ENCODE data around the gene MEI1. TPM values are rescaled to one million over a fixed set of nuclear protein-coding genes. Genes with fewer than 3 reads are reported as not detected.
"Not testable (repeated sequence)": the region's sequence is repeated elsewhere in the genome, so short reads cannot be mapped to it uniquely, and the experiment has no call there.

MEI1 gene
- total RNA-seq, 3 donors from 2014 or later: 13.4 to 21.6 (median 17.1) TPM

DNA sequence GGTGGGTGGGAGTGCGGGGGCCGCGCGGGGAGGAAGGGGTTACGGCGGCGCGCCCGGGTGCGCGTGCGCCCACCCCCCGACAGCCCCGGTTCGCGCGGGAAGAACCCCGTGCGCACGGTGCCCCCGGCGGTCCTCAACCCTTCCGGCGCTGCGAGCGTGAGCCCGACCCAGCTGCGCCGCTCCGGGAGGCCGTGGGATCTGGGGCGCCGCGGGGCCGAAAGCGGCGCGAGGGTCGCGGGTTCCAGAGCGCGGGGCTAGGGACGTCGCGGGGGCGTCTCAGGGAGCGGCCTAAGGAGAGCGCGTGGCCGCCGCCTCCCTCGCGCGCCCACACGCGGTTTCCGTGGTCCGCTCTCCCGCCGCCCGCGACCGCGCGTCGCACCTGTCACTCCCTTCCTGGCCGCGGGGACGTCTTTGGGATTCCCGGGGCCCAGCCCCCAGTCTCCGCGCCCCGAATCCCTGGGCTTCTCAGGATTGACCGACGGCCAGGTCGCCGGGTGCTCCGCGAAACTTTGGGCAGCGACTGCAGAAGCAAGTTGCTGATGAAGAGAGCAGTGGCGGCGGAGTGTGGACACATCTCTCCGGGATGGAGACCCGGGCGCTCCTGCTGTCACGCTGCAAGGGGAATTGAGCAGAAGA, 134.2 kb downstream of the MEI1 start:
- Mint-ChIP-seq H3K4me1 (ENCODE audit: low read depth) (peaks cover 54% of the 10 kb centered on the region), H3K27me3 (ENCODE audit: low read depth) (no peaks in the 10 kb centered on the region), H3K36me3 (ENCODE audit: insufficient read depth) (peaks cover 29% of the 10 kb centered on the region), H3K4me3 (peak overlapping the region; percentile 97), H3K9me3 (no peaks in the 10 kb centered on the region)
- ATAC-seq: peak; percentile 45 to 47
- DNase-seq: peak; percentile 35

DNA sequence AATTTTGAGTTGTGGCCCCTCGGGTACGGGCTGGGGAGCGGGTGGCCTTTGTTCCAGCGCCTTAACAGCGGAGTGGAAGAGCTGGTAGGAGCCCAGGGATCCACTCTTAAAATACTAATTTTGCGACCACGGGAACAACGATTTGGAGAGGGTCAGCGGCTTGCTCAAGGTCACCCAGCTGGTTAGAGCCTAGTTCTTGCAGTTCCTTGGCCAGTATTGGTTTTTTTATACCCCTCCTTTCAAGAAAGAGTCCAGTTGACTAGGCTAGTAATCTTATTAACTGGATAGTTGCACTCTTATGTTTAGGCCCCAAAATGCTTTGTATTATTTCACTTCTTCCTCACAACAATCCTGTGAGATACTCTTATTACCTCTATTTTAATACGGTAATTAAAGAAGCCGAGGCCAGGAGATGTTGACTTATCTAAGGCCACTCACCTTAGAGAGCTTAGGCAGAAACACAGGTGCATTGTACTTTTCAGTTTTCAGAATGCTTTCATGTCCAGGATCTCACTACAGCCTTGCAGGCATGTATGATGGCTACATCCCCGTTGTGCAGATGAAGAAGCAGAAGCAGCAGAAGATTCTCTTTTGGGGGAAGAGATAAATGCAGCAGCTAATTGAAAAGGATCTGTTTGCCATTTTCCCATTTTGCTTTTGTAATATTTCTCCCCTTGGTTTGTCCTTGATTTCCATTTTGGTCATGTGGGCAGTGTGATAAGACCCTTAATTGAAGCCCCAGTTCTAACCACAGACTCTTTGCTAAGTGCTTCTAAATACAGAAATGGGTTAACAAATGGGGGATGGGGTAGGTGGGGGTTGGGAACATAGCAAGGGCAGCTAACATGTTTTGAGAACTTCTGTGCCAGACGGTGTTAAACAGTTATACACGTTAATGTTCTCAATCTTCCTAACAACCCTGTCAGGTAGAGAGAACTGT, 135.0 kb downstream of the MEI1 start:
- no peak for ATAC-seq
- H3K36me3 Mint-ChIP-seq (ENCODE audit: insufficient read depth): peaks cover 37% of the 10 kb centered on the region
- peak overlapping the region; percentile 97 for H3K4me3 Mint-ChIP-seq
- H3K9me3 Mint-ChIP-seq: no peaks in the 10 kb centered on the region
- H3K4me1 Mint-ChIP-seq (ENCODE audit: low read depth): peaks cover 58% of the 10 kb centered on the region
- DNase-seq: no peak
- H3K27me3 Mint-ChIP-seq (ENCODE audit: low read depth): no peaks in the 10 kb centered on the region

DNA sequence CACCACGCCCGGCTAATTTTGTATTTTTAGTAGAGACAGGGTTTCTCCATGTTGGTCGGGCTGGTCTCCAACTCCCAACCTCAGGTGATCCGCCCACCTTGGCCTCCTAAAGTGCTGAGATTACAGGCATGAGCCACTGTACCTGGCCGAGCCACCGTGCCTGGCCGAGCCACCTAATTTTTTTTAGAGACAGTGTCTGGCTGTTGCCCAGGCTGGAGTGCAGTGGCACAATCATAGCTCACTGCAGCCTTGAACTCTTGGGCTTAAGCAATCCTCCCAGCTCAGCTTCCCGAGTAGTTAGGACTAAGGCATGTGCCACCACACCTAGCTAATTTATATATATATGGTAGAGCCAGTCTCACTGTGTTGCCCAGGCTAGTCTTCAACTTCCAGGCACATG, 136.2 kb downstream of the MEI1 start:
- Mint-ChIP-seq H3K4me1 (ENCODE audit: low read depth) (peaks cover 65% of the 10 kb centered on the region), H3K36me3 (ENCODE audit: insufficient read depth) (peaks cover 44% of the 10 kb centered on the region), H3K4me3 (peak overlapping the region; percentile 42)
- not testable (repeated sequence) for DNase-seq; H3K9me3 Mint-ChIP-seq; H3K27me3 Mint-ChIP-seq (ENCODE audit: low read depth); ATAC-seq

DNA sequence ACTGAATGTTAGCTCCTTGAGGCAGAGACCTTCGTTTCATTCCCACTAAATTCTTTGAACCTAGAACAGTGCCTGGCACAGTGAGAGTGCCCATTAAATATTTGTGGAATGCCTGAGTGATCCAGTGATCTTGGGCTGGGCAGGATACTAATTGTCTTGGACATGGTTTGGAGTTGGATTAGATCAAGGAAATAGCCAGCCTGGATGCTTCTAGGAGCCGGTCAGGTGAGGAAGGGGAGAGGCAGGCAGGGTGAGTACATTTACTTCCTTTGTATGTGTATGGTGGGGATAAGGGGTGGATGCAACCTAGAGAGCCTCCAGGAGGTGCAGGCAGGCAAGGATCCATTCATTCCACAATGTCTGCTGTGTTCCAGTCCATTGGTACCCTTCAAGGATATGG, 137.2 kb downstream of the MEI1 start:
- Mint-ChIP-seq H3K27me3 (ENCODE audit: low read depth) (no peaks in the 10 kb centered on the region), H3K9me3 (no peaks in the 10 kb centered on the region), H3K4me3 (no peak overlapping the region), H3K36me3 (ENCODE audit: insufficient read depth) (peaks cover 48% of the 10 kb centered on the region), H3K4me1 (ENCODE audit: low read depth) (peaks cover 65% of the 10 kb centered on the region)
- ATAC-seq (no peak), DNase-seq (no peak)

DNA sequence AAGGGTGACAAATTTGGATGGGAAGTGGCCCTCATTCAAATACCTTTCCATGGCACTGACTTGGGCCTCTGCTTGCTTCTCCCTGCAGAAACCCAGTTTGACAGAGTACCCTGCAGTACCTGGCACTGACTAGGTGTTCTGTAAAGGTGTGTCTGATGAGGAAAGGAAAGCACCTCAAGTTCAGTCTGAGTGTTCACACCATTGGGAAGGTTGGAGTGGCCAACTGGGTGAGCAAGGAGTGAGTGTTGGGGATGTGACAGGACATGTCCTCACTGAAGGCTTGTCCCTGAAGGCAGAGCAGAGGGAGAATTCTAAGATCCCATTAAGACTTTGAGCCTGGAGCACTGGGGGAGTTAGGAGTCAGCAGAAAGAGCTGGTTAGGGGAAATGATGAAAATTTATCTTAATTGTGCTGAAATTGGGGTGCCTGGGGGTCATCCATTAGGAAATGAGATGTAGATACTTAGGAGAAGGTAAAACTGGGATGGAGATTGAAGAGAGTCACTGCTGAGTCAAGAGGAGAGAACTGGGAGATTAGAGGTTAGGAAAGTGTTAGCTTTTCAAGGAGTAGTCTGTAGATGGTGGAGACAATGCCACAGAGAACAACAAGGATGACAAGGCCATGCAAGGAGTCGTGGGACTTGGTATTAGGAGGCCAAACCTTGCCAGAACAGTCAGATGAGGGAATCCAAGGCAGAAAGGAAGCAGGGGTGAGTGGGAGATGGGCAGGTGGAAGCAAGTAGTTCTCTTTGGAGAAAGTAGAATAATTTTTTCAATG, 139.7 kb downstream of the MEI1 start:
- H3K9me3 Mint-ChIP-seq: no peaks in the 10 kb centered on the region
- ATAC-seq (no peak), DNase-seq (no peak)
- peaks cover 52% of the 10 kb centered on the region for H3K36me3 Mint-ChIP-seq (ENCODE audit: insufficient read depth)
- peaks cover 71% of the 10 kb centered on the region for H3K4me1 Mint-ChIP-seq (ENCODE audit: low read depth)
- H3K4me3 Mint-ChIP-seq: no peak overlapping the region
- H3K27me3 Mint-ChIP-seq (ENCODE audit: low read depth): no peaks in the 10 kb centered on the region

DNA sequence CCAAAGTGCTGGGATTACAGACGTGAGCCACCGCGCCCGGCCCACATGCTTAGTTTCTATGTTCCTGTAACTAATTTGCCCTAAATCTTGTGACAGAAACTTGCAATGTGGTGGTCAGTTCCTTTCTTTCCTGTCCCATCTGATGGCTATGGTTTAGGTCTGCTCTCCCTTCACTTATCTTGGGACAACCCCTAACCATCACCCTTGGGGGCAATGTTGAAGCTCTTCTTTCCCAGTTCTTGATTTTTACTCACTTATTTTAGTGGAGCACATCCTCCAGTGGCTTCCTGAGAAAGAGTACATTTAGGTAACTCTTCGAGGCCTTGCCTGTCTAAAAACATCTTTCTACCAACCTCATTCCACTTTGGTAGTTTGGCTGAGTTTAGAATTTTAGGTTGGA, 140.9 kb downstream of the MEI1 start:
- H3K4me1 Mint-ChIP-seq (ENCODE audit: low read depth): peaks cover 74% of the 10 kb centered on the region
- DNase-seq: no peak
- H3K27me3 Mint-ChIP-seq (ENCODE audit: low read depth): no peaks in the 10 kb centered on the region
- no peak for ATAC-seq
- H3K9me3 Mint-ChIP-seq: no peaks in the 10 kb centered on the region
- H3K36me3 Mint-ChIP-seq (ENCODE audit: insufficient read depth): peaks cover 48% of the 10 kb centered on the region
- no peak overlapping the region for H3K4me3 Mint-ChIP-seq

DNA sequence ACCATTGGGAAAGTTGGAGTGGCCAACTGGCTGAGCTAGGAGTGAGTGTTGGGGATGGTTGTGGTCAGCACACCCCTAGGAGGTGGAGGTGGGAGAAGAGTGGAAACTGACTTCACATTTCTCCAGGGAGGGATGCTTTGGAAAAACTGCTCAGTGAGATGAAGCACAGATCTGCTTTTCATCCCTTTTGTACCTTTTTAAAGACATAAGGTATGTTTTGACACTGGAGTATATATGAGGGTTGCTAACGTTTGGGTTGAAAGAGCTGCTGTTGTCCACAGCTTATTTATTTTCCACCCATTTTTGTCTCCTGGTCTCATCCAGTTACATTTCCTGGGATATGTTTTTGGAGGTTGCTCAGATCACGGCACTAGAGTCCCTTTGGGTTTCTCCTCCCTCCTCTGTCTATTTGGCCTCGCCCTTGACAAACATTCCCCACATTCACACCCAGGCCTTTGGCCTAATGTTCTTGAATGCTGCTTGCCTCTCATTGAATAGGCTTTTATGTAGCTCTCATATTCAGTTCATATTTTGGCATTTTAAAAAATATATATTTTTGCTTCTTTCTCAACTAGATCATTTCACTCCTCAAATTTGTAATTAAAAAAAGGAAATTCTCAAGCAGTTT, 141.9 kb downstream of the MEI1 start:
- DNase-seq (no peak), ATAC-seq (no peak)
- Mint-ChIP-seq H3K4me3 (no peak overlapping the region), H3K36me3 (ENCODE audit: insufficient read depth) (peaks cover 51% of the 10 kb centered on the region), H3K9me3 (no peaks in the 10 kb centered on the region), H3K27me3 (ENCODE audit: low read depth) (no peaks in the 10 kb centered on the region), H3K4me1 (ENCODE audit: low read depth) (peaks cover 79% of the 10 kb centered on the region)

DNA sequence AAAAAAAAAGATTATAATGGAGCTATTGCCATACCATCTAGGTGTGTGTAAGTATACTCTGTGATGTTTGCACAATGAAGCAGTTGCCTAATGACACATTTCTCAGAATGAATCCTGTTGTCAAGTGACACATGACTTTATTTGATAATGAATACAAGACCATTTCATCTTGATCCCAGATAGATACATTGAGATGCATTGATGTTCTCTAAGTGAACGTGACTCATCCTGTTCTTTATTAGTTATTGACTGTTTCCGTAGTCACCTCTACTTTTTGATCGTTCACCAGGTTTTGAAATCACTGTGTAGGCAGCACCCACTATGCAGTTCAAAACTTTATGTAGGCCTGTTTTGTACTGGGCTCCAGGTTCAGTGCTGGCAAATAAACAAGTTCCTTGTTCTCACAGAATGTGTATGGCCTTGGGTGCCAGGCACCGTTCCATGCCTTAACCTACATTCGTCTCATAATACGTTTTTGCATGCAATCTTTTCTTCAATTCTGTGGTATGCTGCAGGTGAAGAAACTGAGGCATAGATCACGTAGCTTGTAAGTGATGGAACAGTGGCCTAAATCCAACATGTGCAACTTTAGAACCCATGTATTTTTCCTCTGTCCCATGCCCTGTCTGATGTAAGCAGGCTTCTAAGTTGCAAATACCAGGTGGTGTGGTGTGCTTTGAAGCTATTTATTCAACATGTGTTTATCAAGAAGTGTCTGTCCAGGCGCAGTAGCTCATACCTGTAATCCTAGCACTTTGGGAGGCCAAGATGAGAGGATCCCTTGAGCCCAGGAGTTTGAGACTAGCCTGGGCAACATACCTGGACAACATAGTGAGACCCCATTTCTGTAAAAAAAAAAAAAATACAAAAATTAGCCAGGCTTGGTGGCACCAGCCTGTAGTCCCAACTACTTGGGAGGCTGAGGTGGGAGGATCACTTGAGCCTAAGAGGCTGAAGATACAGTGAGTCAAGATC, 144.0 kb downstream of the MEI1 start:
- ATAC-seq: peak; percentile 90 to 95
- Mint-ChIP-seq H3K4me1 (ENCODE audit: low read depth) (peaks cover 81% of the 10 kb centered on the region), H3K36me3 (ENCODE audit: insufficient read depth) (peaks cover 41% of the 10 kb centered on the region), H3K9me3 (no peaks in the 10 kb centered on the region), H3K4me3 (peak overlapping the region; percentile 45), H3K27me3 (ENCODE audit: low read depth) (no peaks in the 10 kb centered on the region)
- no peak for DNase-seq

DNA sequence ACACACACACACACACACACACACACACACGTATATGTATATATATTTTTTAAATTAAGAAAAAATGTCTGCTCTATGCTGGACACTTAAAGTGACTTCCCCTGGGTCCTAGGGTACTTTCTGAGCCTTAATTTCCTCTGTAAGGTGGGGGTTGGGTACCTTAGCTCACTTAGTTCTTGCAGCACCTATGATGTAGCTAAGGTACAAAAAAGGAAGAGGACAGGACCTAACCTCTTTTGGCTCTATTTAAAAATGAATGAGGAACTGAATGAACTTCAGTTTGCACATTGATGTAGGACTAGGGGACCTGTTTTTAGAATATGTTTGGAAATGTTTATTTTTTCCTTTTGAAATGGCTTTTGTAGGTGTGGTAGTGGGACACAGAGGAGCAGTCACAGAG, 144.7 kb downstream of the MEI1 start:
- no peaks in the 10 kb centered on the region for H3K9me3 Mint-ChIP-seq
- H3K27me3 Mint-ChIP-seq (ENCODE audit: low read depth): no peaks in the 10 kb centered on the region
- H3K4me3 Mint-ChIP-seq: no peak overlapping the region
- H3K4me1 Mint-ChIP-seq (ENCODE audit: low read depth): peaks cover 80% of the 10 kb centered on the region
- peaks cover 34% of the 10 kb centered on the region for H3K36me3 Mint-ChIP-seq (ENCODE audit: insufficient read depth)
- DNase-seq: no peak
- ATAC-seq: no peak

DNA sequence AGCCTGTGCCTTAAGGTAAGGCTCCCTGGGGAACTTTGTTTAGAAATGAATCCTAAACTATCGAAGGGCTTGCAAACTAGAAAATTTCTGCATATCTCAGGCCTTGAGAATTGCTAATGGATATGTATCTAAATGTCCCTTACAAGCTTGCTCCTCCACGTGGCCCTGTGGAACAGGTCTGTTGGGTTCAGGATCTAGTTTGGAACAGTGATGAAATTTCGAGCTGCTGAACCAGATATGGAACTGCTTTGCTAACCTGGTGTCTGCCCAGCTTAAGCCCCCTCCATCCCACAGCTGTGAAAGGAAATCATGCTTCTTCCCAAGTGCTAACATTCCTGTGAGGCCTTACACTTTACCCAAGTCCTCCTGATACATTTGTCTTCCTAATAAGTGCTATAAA, 145.2 kb downstream of the MEI1 start:
- Mint-ChIP-seq H3K36me3 (ENCODE audit: insufficient read depth) (peaks cover 30% of the 10 kb centered on the region), H3K4me1 (ENCODE audit: low read depth) (peaks cover 79% of the 10 kb centered on the region), H3K27me3 (ENCODE audit: low read depth) (no peaks in the 10 kb centered on the region), H3K9me3 (no peaks in the 10 kb centered on the region), H3K4me3 (no peak overlapping the region)
- DNase-seq (no peak), ATAC-seq (no peak)

DNA sequence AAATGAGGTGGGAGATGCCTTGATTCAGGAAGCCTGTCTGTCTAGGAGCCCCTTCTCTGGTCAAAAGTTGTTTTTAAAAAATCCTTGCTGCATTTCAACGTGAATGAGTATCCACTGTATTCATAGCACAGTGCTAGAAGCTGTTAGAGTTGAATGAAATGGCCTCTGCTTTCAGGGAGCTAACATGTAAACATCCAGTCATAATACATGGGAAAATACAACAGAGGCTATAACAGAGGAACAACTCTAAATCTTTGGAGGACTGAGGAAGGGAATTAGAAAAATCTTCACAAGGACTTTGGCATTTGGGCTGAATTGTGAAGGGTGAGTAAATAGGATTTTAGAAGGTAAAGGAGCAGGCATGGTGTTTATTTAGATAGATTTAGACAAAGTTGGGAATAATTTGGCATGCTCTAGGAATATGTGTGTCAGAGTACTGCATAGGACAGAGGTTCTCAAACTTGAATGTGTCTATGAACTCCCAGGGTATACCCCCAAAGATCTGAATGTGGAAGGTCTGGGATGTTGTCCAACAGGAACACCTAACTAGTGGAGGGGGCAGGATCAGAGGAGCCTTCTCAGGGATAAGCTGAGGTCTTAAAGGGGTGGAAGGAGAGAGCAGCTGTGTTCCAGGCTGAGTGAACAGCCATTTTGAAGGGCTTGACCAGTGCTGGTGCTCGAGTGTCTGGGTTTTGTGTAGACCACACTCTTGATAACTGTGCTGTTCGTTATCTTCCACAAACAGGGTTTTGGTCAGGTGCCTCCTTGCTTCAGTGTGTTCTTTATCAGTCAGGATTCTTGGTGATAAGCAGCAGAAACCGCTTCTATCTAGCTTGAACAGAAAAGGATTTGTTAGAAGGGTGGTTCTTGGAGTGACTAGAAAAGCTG, 146.3 kb downstream of the MEI1 start:
- Mint-ChIP-seq H3K4me1 (ENCODE audit: low read depth) (peaks cover 79% of the 10 kb centered on the region), H3K4me3 (no peak overlapping the region), H3K9me3 (no peaks in the 10 kb centered on the region), H3K36me3 (ENCODE audit: insufficient read depth) (peaks cover 23% of the 10 kb centered on the region), H3K27me3 (ENCODE audit: low read depth) (no peaks in the 10 kb centered on the region)
- DNase-seq: no peak
- ATAC-seq: no peak

DNA sequence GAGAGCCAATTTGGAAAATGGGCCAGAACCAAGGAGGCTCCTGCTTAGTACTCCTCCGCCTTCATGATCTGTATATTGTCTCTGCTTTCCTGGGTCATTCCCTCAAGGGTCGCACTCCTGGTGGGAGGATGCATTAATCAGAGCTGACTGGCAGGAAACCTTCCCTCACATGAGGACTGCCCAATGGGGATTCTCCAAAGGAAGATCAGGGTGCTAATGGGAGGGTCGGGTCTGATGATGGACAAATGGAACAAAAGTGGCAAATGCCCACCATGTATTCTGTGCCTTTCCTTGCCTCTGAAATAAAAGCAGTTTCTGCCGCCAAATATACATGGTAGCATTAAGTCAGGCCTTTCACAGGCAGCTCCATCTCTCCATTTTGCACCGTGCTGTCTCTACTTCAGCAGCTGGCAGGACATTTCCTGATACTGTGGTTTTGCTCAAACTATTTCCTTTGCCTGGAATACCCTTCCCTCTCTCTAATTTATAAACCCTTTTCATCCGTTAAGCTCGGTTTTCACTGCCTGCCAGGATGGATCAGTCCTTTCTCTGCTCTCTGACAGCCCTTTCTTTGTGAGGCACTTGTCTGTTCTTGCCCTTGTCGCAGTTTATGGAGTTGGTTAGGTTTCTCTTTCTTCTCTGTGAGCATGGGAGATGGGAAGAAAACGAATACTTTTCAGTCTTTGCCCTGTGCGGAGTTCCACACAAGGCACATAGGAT, 147.1 kb downstream of the MEI1 start:
- ATAC-seq: no peak
- no peaks in the 10 kb centered on the region for H3K27me3 Mint-ChIP-seq (ENCODE audit: low read depth)
- H3K36me3 Mint-ChIP-seq (ENCODE audit: insufficient read depth): peaks cover 20% of the 10 kb centered on the region
- no peak for DNase-seq
- H3K4me3 Mint-ChIP-seq: no peak overlapping the region
- H3K4me1 Mint-ChIP-seq (ENCODE audit: low read depth): peaks cover 75% of the 10 kb centered on the region
- no peaks in the 10 kb centered on the region for H3K9me3 Mint-ChIP-seq

Measured in activated T-cell treated with anti-CD3 and anti-CD28 coated beads, Interleukin-2, amount 50 U/mL, for 4 hours (primary cell).